Spinal cord (tissue), 10 donors: ENCODE measurements around the gene GALNT9. TPM values are rescaled to one million over a fixed set of nuclear protein-coding genes. Genes with fewer than 3 reads are reported as not detected.
"Not testable (repeated sequence)": the region's sequence is repeated elsewhere in the genome, so short reads cannot be mapped to it uniquely, and the experiment has no call there.

ENCODE experiments used
- DNase-seq, 6 donors: peaks; one replicate each; pipeline versions ENCODE4 v3.0.0 to v3.0.0-alpha.2; 2013 to 2015; ENCODE audit warnings: low spot score in 6 of 6, low read depth in 4 of 6
- H3K27ac ChIP-seq: one replicate; pipeline ENCODE4 v1.5.1; 2013; ENCODE audit warnings: low read depth, low read length, control low read depth
- H3K27me3 ChIP-seq: one replicate; pipeline ENCODE4 v1.6.1; 2013; ENCODE audit warnings: low read length; ENCODE audit not compliant: control insufficient read depth, insufficient read depth
- H3K36me3 ChIP-seq: one replicate; pipeline ENCODE4 v1.6.1; 2013; ENCODE audit warnings: low read length; ENCODE audit not compliant: control insufficient read depth, insufficient read depth
- H3K4me1 ChIP-seq: one replicate; pipeline ENCODE4 v1.6.1; 2013; ENCODE audit warnings: low read length; ENCODE audit not compliant: control insufficient read depth, insufficient read depth
- H3K4me3 ChIP-seq: one replicate; pipeline ENCODE4 v1.5.1; 2013; ENCODE audit warnings: low read depth, low read length, control low read depth
- H3K9me3 ChIP-seq: one replicate; pipeline ENCODE4 v1.6.1; 2013; ENCODE audit warnings: low read length; ENCODE audit not compliant: control insufficient read depth, insufficient read depth
- WGBS: methylation state at CpG from one replicate; pipeline ENCODE4 v1.1.5; 2013; ENCODE audit warnings: missing lambda C conversion rate; ENCODE audit not compliant: insufficient coverage; 5-methylcytosine and 5-hydroxymethylcytosine counted together
- polyA plus RNA-seq, 2 donors: library from polyadenylated mRNA; unstranded; fragments of 120-200 nt; gene quantifications; one replicate each; pipeline ENCODE4 v1.2.1, GENCODE V29; 2013; ENCODE audit not compliant: insufficient read length in 2 of 2
- total RNA-seq, 2 donors: library from RNA; depleted of rRNA in 1 of 2; stranded (reverse); fragments of 120-200 nt in 1 of 2; fragments of >200 nt in 1 of 2; gene quantifications; one replicate each; pipeline versions ENCODE4 v1.2.3 to v1.2.4, GENCODE V29; 2013 to 2014
- donor health status: healthy.

The GALNT9 gene
- total and polyA plus RNA-seq, 4 donors = 9.5 to 36.0 (median 27.1) TPM

GRCh38 chr12:132152411-132152821, 177.0 kb downstream of the GALNT9 start:
- peaks cover 19% of the 10 kb centered on the region for H3K4me1 ChIP-seq
- WGBS = 100% methylated on average over 4 of the region's 9 CpGs
- DNase-seq = no peak
- peaks cover 82% of the 10 kb centered on the region for H3K36me3 ChIP-seq
- no peak overlapping the region for H3K27ac ChIP-seq
- H3K4me3 ChIP-seq = no peak overlapping the region
- H3K9me3 ChIP-seq = peaks cover 2% of the 10 kb centered on the region
- H3K27me3 ChIP-seq = no peaks in the 10 kb centered on the region

DNA sequence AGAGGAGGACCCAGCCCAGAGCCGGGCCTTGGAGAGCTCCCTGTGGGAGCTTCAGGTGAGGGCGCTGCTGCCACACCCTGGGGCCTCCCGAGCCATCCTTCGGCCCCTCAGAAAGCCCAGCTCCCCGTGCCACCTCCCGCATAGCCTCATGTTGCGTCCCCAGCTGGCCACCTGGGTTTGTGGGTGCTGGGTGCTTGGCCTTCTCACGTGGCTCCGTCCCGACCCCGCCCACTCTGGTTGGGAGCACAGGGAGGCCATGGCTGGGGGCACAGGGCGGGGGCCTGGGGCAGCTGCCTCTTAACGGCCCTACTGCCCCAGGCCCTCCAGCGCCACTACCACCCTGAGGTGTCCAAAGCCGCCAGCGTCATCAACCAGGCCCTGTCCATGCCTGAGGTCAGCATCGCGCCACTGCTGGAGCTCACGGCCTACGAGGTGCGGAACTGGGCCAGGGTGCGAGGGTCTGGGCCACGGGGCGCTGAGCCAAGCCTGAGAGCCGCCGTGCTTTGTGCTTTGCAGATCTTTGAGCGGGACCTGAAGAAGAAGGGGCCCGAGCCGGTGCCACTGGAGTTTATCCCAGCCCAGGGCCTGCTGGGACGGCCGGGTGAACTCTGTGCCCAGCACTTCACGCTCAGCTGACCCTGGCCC, 177.5 kb downstream of the GALNT9 start:
- 90% methylated on average over 32 of the region's 32 CpGs for WGBS
- Histone ChIP-seq H3K4me3 (no peak overlapping the region), H3K27ac (no peak overlapping the region), H3K36me3 (peaks cover 82% of the 10 kb centered on the region), H3K27me3 (no peaks in the 10 kb centered on the region), H3K9me3 (peaks cover 2% of the 10 kb centered on the region), H3K4me1 (peaks cover 19% of the 10 kb centered on the region)
- no peak for DNase-seq

DNA sequence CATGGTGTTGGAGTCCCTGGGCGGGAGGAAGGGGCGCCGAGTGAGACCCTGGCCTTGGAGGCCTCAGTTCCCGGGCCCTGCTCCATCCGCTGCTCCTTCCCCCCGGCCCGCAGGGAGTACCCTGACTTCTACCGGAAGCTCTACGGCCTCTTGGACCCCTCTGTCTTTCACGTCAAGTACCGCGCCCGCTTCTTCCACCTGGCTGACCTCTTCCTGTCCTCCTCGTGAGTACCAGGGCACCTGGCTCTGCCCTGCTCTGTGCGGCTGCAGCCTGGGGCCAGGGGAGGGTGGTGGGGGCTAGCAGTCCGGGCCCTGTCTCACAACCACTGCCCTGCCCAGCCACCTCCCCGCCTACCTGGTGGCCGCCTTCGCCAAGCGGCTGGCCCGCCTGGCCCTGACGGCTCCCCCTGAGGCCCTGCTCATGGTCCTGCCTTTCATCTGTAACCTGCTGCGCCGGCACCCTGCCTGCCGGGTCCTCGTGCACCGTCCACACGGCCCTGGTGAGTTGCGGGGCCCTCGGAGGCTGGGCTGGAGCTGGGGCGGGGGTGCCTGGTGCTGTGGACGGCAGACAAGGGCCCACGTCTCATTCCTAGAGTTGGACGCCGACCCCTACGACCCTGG, 178.1 kb downstream of the GALNT9 start:
- Histone ChIP-seq H3K27ac (no peak overlapping the region), H3K4me1 (peaks cover 19% of the 10 kb centered on the region), H3K27me3 (no peaks in the 10 kb centered on the region), H3K36me3 (peaks cover 81% of the 10 kb centered on the region), H3K9me3 (peaks cover 2% of the 10 kb centered on the region), H3K4me3 (no peak overlapping the region)
- 95% methylated on average over 35 of the region's 36 CpGs for WGBS
- no peak for DNase-seq

DNA sequence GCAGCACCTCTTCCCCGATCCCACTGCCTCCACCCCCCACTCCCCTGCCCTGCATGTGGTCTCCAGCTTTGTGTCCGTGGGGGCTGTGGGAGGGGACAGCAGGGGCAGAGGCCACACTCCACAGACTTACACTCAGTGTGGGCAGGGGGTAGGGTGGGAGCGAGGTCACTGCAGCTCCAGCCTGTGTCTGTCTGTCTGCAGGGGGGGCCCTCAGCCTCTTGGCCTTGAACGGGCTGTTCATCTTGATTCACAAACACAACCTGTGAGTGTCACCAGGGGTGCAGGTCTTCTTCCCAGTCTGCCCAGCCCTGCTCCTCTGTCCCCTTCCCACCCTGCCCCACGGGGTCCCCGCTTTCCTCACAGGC, 178.6 kb downstream of the GALNT9 start:
- Histone ChIP-seq H3K4me1 (peaks cover 19% of the 10 kb centered on the region), H3K4me3 (no peak overlapping the region), H3K27me3 (no peaks in the 10 kb centered on the region), H3K9me3 (peaks cover 2% of the 10 kb centered on the region), H3K27ac (no peak overlapping the region), H3K36me3 (peaks cover 78% of the 10 kb centered on the region)
- DNase-seq = no peak
- WGBS = 96% methylated on average over 3 of the region's 6 CpGs

GRCh38 chr12:132149526-132149925, 179.9 kb downstream of the GALNT9 start:
- H3K4me1 ChIP-seq = peaks cover 22% of the 10 kb centered on the region
- H3K36me3 ChIP-seq = peaks cover 71% of the 10 kb centered on the region
- WGBS = no CpG with 5 or more reads among the region's 32 CpGs
- not testable (repeated sequence) for H3K27ac ChIP-seq, H3K27me3 ChIP-seq, H3K9me3 ChIP-seq, DNase-seq, H3K4me3 ChIP-seq

DNA sequence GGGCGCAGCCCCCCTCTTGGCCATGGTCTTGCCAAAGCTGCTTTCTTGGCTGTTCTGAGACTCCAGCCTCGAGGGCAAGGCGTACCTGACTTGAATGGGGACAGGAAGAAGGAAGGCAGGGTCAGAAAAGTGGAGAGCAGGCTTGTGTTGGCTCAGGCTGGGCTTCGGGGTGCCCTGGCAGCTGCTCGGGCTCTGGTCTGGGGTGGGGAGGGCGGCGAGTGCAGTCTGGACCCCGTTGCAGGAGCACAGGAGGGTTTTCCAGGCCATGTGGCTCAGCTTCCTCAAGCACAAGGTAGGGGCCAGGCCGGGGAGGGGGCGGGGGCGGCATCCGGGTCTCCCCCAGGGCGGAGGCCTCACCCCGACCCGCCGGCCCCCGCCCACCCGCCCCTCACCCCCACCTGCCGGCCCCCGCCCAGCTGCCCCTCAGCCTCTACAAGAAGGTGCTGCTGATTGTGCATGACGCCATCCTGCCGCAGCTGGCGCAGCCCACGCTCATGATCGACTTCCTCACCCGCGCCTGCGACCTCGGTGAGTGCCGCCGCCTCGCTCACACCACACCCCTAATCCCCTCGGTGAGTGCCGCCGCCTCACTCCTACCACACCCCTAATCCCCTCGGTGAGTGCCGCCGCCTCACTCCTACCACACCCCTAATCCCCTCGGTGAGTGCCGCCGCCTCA, 180.9 kb downstream of the GALNT9 start:
- H3K9me3 ChIP-seq = peaks cover 2% of the 10 kb centered on the region
- WGBS = 92% methylated on average over 8 of the region's 41 CpGs

GRCh38 chr12:132147423-132148367, 181.7 kb downstream of the GALNT9 start:
- DNase-seq = no peak

More for the DNA sequence above, 180.9 kb downstream of the GALNT9 start:
- Histone ChIP-seq H3K36me3 (peaks cover 65% of the 10 kb centered on the region), H3K4me1 (peaks cover 12% of the 10 kb centered on the region), H3K27me3 (no peaks in the 10 kb centered on the region), H3K4me3 (no peak overlapping the region), H3K27ac (no peak overlapping the region)
- no peak for DNase-seq

DNA sequence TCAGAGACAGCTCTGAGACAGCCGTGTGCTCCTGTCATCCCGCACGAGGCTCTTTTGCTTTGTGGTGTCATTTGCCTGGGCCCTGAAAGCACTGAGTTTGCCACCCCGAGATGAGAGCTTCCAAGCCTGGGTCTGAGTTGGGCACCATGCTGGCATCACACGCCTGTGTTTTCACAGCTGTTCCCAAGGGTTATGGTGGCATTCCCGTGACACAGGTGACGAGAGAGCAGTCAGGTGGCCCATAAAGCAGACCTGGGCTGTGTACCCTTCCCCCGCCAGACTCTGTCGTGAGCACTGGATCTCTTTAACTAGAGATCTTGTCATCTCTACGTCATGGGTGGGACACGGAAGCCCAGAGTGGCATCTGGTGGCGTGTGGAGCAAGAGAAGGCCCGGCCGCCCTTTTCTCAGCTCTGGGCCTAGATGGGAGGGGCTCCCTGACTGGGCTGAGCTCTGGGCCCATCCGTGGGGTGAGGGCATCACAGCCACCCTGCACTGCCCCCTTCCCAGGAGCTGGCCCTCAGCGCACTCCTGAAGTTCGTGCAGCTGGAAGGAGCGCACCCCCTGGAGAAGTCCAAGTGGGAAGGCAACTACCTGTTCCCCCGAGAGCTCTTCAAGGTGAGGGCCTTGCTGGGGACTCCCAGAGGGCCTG, 182.5 kb downstream of the GALNT9 start:
- DNase-seq = no peak
- Histone ChIP-seq H3K36me3 (peaks cover 61% of the 10 kb centered on the region), H3K9me3 (peaks cover 2% of the 10 kb centered on the region), H3K4me3 (no peak overlapping the region), H3K27ac (no peak overlapping the region), H3K4me1 (peaks cover 27% of the 10 kb centered on the region), H3K27me3 (no peaks in the 10 kb centered on the region)
- WGBS = 93% methylated on average over 19 of the region's 19 CpGs

More at GRCh38 chr12:132147423-132148367, 181.7 kb downstream of the GALNT9 start:
- Histone ChIP-seq H3K4me1 (peaks cover 19% of the 10 kb centered on the region), H3K27ac (no peak overlapping the region), H3K27me3 (no peaks in the 10 kb centered on the region), H3K9me3 (peaks cover 2% of the 10 kb centered on the region), H3K4me3 (no peak overlapping the region), H3K36me3 (peaks cover 61% of the 10 kb centered on the region)
- WGBS = 96% methylated on average over 38 of the region's 38 CpGs
